GM12891 (cell line): ENCODE data around the gene BTBD9.
"Not testable (repeated sequence)": the region's sequence is repeated elsewhere in the genome, so short reads cannot be mapped to it uniquely, and the experiment has no call there.

Experiments
- POLR2A ChIP-seq: IDR thresholded peaks from 2 replicates; pipeline ENCODE4 v1.6.1; 2011; ENCODE audit warnings: low read depth, low read length, control low read depth
- POLR2AphosphoS5 ChIP-seq: IDR thresholded peaks from 2 replicates; pipeline ENCODE4 v1.6.1; 2011; ENCODE audit warnings: low read depth, low read length, control low read depth
- POU2F2 ChIP-seq: IDR thresholded peaks from 2 replicates; pipeline ENCODE4 v1.6.1; 2011; ENCODE audit warnings: low read depth, mild to moderate bottlenecking, control low read depth, low read length, moderate library complexity
- SPI1 ChIP-seq: IDR thresholded peaks from 2 replicates; pipeline ENCODE4 v1.6.1; 2011; ENCODE audit warnings: low read depth, low read length, control low read depth
- TAF1 ChIP-seq: IDR thresholded peaks from 2 replicates; pipeline ENCODE4 v1.6.1; 2011; ENCODE audit warnings: low read depth, low read length, control low read depth

- not testable (repeated sequence) for TF ChIP-seq POLR2A, SPI1, POLR2AphosphoS5, TAF1, POU2F2
These were observed 21.4 kb downstream of the BTBD9 start for GRCh38 chr6:38618301-38618700.
